ENCODE data around the gene SHQ1.

The SHQ1 gene

GRCh38 chr3:72847751-72848702 is at the start of gene SHQ1:
SHQ1 (minus strand) TSS chr3:72848445; CDS start chr3:72848340, 105 bp downstream.
- peaks cover 38% of the 10 kb centered on the region for H3K79me2 ChIP-seq (ENCODE audit: control insufficient read depth, insufficient read depth, low read length, unreplicated experiment)
- peak within 1 kb of the TSS; percentile 93 for H2AFZ ChIP-seq (ENCODE audit: low read length, unreplicated experiment)
- H3K4me1 ChIP-seq (ENCODE audit: control insufficient read depth, insufficient read depth, low read length, unreplicated experiment): peaks cover 38% of the 10 kb centered on the region
- peak within 1 kb of the TSS; percentile 80 for H3K4me3 ChIP-seq (ENCODE audit: low read depth, low read length)
- H3K27ac ChIP-seq (ENCODE audit: low read depth, low read length): peak within 1 kb of the TSS; percentile 23; the same call in 1 of the 2 replicates
- no peaks in the 10 kb centered on the region for H3K27me3 ChIP-seq (ENCODE audit: insufficient read depth, low read length)
- no peaks in the 10 kb centered on the region for H3K36me3 ChIP-seq (ENCODE audit: insufficient read depth, low read length)

DNA sequence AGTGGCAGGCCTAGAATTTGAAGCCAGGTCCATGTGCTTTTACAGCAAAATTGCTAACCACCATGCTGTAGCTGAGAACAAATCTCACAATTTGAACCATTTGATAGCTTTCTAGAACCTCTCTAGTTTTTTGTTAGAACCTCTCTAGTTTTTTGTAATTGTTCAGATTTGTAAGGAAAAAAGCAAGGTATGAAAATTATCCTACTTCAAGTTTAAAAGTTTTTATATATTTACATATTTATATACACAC is 49.4 kb upstream of the SHQ1 start:
- Histone ChIP-seq H3K4me3 (ENCODE audit: low read depth, low read length) (no peak overlapping the region), H3K27me3 (ENCODE audit: insufficient read depth, low read length) (no peaks in the 10 kb centered on the region), H3K36me3 (ENCODE audit: insufficient read depth, low read length) (no peaks in the 10 kb centered on the region), H3K4me1 (ENCODE audit: control insufficient read depth, insufficient read depth, low read length, unreplicated experiment) (peaks cover 8% of the 10 kb centered on the region), H3K79me2 (ENCODE audit: control insufficient read depth, insufficient read depth, low read length, unreplicated experiment) (peaks cover 6% of the 10 kb centered on the region), H2AFZ (ENCODE audit: low read length, unreplicated experiment) (no peak overlapping the region), H3K27ac (ENCODE audit: low read depth, low read length) (no peak overlapping the region)

- Histone ChIP-seq H3K79me2 (ENCODE audit: control insufficient read depth, insufficient read depth, low read length, unreplicated experiment) (peaks cover 6% of the 10 kb centered on the region), H2AFZ (ENCODE audit: low read length, unreplicated experiment) (no peak overlapping the region), H3K36me3 (ENCODE audit: insufficient read depth, low read length) (no peaks in the 10 kb centered on the region), H3K4me3 (ENCODE audit: low read depth, low read length) (no peak overlapping the region), H3K4me1 (ENCODE audit: control insufficient read depth, insufficient read depth, low read length, unreplicated experiment) (peaks cover 13% of the 10 kb centered on the region), H3K27me3 (ENCODE audit: insufficient read depth, low read length) (no peaks in the 10 kb centered on the region), H3K27ac (ENCODE audit: low read depth, low read length) (no peak overlapping the region)
Measured at GRCh38 chr3:72896996-72897757, 48.9 kb upstream of the SHQ1 start.

DNA sequence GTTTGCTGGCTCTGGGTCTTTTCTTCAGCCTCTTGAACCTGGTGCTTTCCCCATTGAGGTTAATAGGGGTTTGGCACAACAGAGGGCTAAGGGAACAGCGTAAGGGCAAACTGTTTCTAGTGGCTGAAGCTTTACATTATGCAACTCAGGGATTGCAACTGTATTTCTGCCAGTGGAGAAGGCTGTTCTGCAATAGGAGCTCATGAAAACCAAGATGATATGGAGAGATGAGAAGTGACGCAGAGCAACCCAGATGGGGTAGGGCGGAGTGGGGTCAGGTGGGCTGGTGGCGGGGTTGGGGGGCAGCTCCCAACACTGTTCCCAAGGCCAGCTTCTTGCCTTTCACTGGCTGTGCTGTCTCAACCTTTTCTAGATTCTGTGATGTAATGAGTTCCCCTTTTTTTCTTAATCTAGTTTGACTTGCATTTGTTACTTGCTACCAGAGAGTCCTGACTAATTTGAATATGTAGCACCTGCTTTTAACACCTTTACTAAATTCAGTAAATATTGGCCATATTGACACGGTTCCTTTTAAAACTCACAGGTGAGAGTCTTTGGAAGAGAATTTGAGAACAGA is 46.8 kb upstream of the SHQ1 start:
- Histone ChIP-seq H3K4me3 (ENCODE audit: low read depth, low read length) (no peak overlapping the region), H3K79me2 (ENCODE audit: control insufficient read depth, insufficient read depth, low read length, unreplicated experiment) (peaks cover 10% of the 10 kb centered on the region), H3K27me3 (ENCODE audit: insufficient read depth, low read length) (no peaks in the 10 kb centered on the region), H3K4me1 (ENCODE audit: control insufficient read depth, insufficient read depth, low read length, unreplicated experiment) (peaks cover 33% of the 10 kb centered on the region), H3K36me3 (ENCODE audit: insufficient read depth, low read length) (no peaks in the 10 kb centered on the region), H3K27ac (ENCODE audit: low read depth, low read length) (no peak overlapping the region), H2AFZ (ENCODE audit: low read length, unreplicated experiment) (no peak overlapping the region)

GRCh38 chr3:72892870-72893269 is 44.6 kb upstream of the SHQ1 start:
- Histone ChIP-seq H2AFZ (ENCODE audit: low read length, unreplicated experiment) (no peak overlapping the region), H3K4me1 (ENCODE audit: control insufficient read depth, insufficient read depth, low read length, unreplicated experiment) (peaks cover 41% of the 10 kb centered on the region), H3K4me3 (ENCODE audit: low read depth, low read length) (peak overlapping the region; percentile 44), H3K79me2 (ENCODE audit: control insufficient read depth, insufficient read depth, low read length, unreplicated experiment) (peaks cover 16% of the 10 kb centered on the region), H3K36me3 (ENCODE audit: insufficient read depth, low read length) (no peaks in the 10 kb centered on the region), H3K27me3 (ENCODE audit: insufficient read depth, low read length) (no peaks in the 10 kb centered on the region), H3K27ac (ENCODE audit: low read depth, low read length) (peak overlapping the region; percentile 89)

DNA sequence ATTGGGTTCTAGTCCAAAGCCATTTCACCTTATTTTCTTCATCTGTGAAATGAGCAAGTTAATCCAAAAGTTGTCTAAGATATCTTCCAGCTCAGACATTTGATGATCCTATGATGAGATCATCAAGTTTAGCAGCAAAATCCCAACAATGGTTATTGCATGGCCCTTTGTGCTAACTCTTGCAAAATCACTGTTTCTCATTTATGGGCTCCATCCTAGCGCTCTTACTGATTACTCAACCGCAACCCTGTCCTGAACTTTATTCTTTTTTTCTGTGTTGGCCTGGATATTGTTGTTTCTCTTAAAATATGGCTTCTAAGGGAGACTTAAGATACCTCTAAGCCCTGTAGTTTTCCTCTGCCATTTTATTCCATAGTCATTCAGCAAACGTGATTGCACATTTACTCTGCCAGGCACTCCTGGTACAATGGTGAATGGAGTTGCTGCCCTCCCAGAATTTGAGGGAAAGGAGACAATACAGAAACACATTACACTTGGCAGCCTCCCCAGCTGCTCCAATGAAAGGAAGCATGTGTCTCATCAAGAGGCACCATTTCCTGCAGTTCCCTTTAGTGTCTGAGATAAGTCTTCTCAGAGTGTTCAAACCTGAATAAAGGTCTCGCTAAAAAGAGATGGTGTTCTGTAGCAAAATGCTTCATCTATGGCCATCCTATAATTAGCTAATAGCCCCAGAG is 44.0 kb upstream of the SHQ1 start:
- Histone ChIP-seq H3K79me2 (ENCODE audit: control insufficient read depth, insufficient read depth, low read length, unreplicated experiment) (peaks cover 16% of the 10 kb centered on the region), H3K27ac (ENCODE audit: low read depth, low read length) (peak overlapping the region; percentile 89), H3K36me3 (ENCODE audit: insufficient read depth, low read length) (no peaks in the 10 kb centered on the region), H3K27me3 (ENCODE audit: insufficient read depth, low read length) (no peaks in the 10 kb centered on the region), H3K4me1 (ENCODE audit: control insufficient read depth, insufficient read depth, low read length, unreplicated experiment) (peaks cover 41% of the 10 kb centered on the region), H3K4me3 (ENCODE audit: low read depth, low read length) (peak overlapping the region; percentile 44), H2AFZ (ENCODE audit: low read length, unreplicated experiment) (peak overlapping the region; percentile 49)

DNA sequence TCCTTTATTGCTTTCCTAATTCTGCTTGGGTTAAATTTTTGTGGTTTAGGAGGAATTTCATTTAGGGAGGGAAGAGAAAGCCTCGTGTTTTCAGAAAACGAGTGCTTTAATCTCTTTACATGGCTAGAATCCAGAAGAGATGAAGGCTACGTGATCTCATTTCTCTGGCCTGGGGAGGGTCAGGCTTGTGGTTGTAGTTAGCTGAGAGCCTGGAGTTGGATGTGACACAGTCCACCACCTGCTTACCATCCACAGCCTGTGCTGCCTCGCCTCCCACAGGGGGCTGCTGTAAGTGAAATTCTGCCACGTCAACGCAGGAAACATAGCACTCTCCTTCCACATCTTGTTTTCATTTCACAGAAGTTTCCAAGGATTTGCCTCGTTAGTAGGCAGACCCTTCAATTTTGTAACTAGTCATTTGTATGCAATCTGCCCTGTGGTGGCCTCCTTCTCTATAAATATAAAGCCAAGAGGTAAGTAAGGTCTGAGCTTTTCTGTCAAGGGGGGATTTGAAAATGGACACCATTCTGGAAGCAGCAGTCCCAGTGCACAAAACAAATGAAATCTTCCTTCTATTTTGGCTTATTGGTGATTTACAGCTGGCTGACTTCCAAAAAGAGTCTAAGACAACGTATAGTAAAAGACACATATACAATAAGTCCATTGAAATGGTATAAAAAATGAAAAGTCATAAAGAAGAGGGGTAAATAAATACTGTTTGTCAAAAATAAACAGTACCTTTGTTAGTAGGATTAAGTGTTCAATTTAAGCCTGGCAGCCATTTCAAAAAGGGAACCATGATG is 43.0 kb upstream of the SHQ1 start:
- H3K27ac ChIP-seq (ENCODE audit: low read depth, low read length): peak overlapping the region; percentile 89

GRCh38 chr3:72890166-72890925 is 42.1 kb upstream of the SHQ1 start:
- peak overlapping the region; percentile 44 for H3K4me3 ChIP-seq (ENCODE audit: low read depth, low read length)
- peaks cover 41% of the 10 kb centered on the region for H3K4me1 ChIP-seq (ENCODE audit: control insufficient read depth, insufficient read depth, low read length, unreplicated experiment)
- H3K36me3 ChIP-seq (ENCODE audit: insufficient read depth, low read length): no peaks in the 10 kb centered on the region
- H3K27me3 ChIP-seq (ENCODE audit: insufficient read depth, low read length): no peaks in the 10 kb centered on the region
- H3K79me2 ChIP-seq (ENCODE audit: control insufficient read depth, insufficient read depth, low read length, unreplicated experiment): peaks cover 16% of the 10 kb centered on the region
- H2AFZ ChIP-seq (ENCODE audit: low read length, unreplicated experiment): peak overlapping the region; percentile 36
- H3K27ac ChIP-seq (ENCODE audit: low read depth, low read length): peak overlapping the region; percentile 89

More for the DNA sequence above, 43.0 kb upstream of the SHQ1 start:
- Histone ChIP-seq H3K4me3 (ENCODE audit: low read depth, low read length) (peak overlapping the region; percentile 44), H3K36me3 (ENCODE audit: insufficient read depth, low read length) (no peaks in the 10 kb centered on the region), H2AFZ (ENCODE audit: low read length, unreplicated experiment) (peak overlapping the region; percentile 49), H3K27me3 (ENCODE audit: insufficient read depth, low read length) (no peaks in the 10 kb centered on the region), H3K4me1 (ENCODE audit: control insufficient read depth, insufficient read depth, low read length, unreplicated experiment) (peaks cover 41% of the 10 kb centered on the region), H3K79me2 (ENCODE audit: control insufficient read depth, insufficient read depth, low read length, unreplicated experiment) (peaks cover 16% of the 10 kb centered on the region)

- H2AFZ ChIP-seq (ENCODE audit: low read length, unreplicated experiment): peak overlapping the region; percentile 15
- H3K4me3 ChIP-seq (ENCODE audit: low read depth, low read length): peak overlapping the region; percentile 82
- peaks cover 41% of the 10 kb centered on the region for H3K4me1 ChIP-seq (ENCODE audit: control insufficient read depth, insufficient read depth, low read length, unreplicated experiment)
- no peaks in the 10 kb centered on the region for H3K27me3 ChIP-seq (ENCODE audit: insufficient read depth, low read length)
- peaks cover 14% of the 10 kb centered on the region for H3K79me2 ChIP-seq (ENCODE audit: control insufficient read depth, insufficient read depth, low read length, unreplicated experiment)
- peak overlapping the region; percentile 5; the same call in 1 of the 2 replicates for H3K27ac ChIP-seq (ENCODE audit: low read depth, low read length)
- no peaks in the 10 kb centered on the region for H3K36me3 ChIP-seq (ENCODE audit: insufficient read depth, low read length)
Measured at GRCh38 chr3:72889310-72890165, 41.3 kb upstream of the SHQ1 start.

Data from ACC112 (cell line).